NCI-H1105 treated with DMSO at 0.1 percent for 48 hours (cell line): Measurements from ENCODE around the gene EGLN1.

Source experiments
- DNase-seq: peaks from one replicate; lab custom pipeline; 2025; lab: John Stamatoyannopoulos, UW

EGLN1 gene

DNA sequence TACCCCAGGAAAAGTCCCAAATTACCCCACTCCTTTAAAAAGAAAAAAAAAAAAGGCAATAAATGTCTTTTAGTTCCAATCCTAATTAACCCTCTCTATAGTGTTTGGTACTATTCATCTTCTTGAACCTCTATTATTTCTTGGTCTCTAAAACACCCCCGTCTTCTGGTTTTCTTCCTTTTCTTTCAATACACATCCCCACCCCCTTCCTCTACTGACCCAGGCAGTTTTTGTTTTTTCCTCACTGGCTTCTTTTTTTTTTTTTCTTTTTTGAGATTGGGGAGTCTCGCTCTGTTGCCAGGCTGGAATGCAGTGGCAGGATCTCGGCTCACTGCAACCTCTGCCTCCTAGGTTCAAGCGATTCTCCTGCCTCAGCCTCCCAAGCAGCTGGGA lies 26.1 kb downstream of the EGLN1 start:
- DNase-seq: no peak

DNA sequence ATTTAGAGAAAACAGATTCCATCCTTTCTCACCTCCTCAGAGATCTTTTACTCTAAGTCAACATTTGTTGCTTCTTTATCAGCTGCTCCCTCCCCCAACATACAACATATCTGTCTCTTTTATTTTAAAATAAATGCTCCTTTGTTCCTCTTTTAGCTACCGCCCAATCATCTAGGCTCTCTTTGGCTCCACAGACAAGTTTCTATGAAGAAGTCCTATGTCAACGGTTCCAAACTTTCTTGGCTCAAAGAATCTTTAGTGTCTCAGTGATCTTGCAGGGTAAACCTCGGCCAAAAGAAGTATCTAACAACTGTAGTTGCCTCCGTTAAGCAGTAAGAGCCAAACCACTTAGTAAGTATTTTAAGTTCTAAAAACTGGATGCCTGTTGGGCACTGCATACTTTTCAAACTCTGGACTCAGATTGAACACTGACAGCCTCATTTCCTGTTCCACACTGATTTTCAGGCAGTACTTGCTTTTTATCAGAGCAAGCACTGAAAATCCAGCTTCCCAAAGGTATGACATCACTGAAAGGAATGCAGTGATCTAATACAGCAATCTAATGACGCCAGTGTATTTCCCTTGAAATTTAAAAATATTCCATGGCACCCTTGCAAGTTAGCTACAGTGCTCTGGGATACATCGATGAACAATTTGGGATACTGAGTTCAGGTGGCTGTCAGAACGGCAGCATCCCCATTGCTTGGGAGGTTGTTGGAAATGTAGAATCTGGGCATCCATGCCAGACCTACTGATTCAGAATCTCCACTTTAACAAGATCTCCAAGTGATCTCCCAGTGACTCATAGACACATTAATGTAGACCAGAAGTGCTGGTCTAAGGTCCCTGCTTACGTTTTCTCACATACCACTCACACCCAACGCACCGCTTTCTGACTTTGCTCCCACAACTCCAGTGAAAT lies 26.8 kb downstream of the EGLN1 start:
- DNase-seq: no peak

DNA sequence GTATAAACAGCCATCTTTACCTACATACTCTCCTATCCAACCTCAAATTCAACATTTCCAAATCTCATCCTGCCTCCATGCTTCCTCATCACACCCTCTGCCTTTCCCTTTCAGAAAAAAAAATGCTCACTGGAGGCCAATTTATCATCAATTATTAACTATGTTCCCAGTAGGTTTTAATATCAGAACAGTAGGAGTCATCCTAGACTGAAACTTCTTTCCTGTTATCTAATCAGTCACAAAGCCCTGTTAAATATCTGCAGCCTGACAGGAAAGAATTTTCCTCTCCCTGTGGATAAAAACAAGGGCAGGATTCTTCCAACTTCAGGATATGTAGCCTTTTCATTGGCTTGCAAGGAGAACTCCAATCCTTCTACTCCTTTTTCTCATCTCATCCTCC lies 28.4 kb downstream of the EGLN1 start:
- DNase-seq: no peak

DNA sequence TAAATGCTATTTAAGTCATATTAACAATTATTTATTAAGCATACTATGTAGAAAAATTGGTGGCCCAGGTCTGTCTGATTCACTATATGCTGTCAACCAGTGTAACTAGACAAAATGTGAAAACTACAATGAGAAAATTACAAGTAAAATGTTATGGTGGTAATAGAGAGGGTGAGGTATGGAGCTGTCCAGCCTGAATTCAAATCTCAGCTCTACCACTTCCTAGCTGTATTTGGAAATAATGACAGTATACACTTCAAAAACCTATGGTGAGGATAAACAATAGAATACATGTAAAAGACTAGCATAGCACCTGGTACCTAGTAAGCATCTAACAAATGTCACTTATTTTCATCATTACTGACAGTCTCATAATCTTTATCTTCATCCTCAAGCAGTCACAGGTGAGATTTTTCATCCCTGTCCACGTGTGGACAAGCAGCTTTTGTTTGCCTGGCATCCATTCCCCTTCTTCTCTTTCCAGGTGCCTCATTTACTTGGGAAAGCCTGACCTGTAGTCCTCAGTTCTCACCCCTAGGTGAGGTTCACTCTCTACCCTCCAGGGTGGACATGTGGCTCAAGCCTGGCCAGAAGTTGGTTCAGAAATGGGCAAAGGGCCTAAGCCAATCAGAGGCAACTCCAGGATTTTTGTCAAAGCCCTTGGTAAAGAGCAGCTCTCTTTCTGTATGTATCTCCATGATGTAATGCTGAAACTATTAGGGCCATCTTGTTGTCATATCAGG lies 29.5 kb downstream of the EGLN1 start:
- no peak for DNase-seq

DNA sequence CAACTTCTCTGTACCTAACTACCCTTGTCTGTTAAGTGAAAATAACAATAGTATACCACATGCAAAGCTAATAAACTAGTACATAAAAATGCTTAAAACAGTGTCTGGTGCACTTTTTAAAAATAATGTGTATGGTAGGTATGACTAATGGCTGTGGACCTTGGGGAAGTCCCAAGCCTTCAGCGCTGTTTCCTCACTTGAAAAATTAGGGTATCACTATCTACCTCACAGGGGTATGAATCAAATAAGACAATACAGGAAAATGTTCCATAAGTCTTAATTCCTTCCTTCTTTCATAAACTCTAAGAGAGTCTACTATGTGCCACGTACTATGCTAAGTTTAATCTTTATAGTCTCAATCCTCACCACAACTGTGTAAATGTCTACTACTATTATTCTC lies 32.0 kb downstream of the EGLN1 start:
- DNase-seq: no peak

DNA sequence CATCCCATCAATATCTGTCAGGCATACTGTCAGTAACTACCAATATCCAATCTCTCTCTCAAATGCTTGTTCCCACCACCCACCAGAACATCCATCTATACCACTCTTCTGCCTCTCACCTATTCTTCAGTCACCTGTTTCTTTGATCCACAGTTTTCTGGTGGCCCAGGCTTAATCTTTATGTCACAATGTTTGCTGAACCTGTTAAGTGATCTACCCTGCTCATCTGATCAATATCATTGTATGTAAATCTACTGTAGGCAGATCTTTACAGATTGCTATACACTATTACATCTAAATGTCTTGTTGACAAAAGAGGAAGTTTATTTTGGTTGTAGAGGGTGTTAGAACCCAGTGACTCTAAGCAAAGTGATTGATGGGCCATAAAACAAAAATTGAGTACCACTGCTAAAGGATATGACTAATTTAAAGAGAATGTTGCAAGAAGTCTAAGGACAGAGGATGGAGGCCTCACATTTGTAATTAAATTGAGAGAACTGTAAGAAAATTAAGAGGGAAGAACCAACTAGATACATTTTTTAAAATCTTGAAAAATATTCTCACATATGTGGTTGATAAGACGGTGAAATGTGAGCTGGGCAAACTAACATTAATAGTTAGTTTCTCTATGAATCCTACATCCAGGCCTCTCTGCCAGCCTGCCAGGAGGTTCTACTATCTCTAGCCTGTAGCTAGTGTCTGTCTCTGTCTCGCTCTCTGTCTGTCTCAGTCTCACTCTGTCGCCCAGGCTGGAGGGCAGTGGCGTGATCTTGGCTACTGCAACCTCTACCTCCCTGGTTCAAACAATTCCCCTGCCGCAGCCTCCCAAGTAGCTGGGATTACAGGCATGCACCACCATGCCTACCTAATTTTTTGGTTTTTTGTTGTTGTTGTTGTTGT lies 34.1 kb downstream of the EGLN1 start:
- DNase-seq: no peak

DNA sequence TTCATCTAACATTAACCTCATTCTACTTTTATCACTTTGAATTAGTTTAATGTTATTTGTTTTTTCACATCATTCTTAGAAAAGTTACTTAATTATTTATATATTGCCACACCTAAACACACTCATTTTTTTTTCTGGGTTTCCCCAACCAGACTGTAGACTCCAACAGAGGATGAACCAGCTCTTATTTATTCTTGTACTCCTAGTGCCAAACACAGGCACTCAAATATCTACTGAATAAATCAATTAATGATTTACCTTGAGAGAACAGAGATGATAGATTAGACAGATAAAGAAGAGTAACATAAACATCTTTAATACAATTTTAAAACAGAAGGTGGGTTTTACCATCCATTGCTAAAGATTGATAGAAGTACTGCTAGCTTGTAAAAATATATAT lies 35.6 kb downstream of the EGLN1 start:
- no peak for DNase-seq

DNA sequence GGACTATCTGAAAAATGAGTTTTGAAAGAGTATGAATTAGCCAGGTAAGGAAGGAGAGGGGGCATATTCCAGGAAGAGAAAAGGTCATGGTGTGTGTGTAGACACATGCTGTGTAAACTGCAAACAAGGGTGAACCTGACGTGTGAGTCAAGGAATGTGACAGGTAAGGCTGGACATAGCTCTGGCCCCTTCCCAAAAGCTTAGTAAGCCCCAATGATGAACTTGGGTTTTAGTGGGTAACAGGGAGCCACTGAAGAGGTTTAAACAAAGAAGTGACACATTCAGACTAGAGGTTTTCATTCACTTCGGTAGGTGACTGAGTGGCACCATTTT lies 36.7 kb downstream of the EGLN1 start:
- no peak for DNase-seq

DNA sequence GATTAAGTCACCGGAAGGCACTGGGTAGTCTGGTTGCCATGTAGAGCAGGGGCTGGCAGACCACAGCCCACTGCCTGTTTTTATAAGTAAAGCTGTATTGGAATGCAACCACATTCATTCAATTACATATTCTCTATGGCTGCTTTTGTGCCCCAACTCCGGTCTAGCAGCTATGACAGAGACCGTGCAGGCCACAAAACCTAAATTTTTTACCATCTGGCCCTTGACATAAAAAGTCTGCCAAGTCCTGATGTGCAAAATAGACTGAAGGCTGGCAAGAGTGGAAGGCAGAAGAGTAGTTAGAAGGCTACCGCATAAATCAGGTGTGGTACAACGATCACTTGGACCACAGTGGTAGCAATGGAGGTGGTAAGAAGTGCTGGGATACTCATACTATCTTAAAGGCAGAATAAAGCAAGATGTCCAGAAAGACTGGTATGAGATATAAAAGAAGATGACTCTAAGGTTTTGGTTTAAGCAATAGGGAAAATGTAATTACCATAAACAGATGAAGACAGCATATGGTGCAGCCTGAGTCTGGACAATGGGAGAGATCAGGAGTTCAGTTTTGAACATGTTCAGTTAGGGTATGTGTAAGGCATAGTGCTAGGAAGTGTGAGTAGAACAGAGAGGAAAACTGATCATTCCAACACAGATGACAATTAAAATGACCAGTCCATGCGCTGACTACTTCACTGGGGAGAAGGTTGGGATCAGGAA lies 37.2 kb downstream of the EGLN1 start:
- DNase-seq: no peak

DNA sequence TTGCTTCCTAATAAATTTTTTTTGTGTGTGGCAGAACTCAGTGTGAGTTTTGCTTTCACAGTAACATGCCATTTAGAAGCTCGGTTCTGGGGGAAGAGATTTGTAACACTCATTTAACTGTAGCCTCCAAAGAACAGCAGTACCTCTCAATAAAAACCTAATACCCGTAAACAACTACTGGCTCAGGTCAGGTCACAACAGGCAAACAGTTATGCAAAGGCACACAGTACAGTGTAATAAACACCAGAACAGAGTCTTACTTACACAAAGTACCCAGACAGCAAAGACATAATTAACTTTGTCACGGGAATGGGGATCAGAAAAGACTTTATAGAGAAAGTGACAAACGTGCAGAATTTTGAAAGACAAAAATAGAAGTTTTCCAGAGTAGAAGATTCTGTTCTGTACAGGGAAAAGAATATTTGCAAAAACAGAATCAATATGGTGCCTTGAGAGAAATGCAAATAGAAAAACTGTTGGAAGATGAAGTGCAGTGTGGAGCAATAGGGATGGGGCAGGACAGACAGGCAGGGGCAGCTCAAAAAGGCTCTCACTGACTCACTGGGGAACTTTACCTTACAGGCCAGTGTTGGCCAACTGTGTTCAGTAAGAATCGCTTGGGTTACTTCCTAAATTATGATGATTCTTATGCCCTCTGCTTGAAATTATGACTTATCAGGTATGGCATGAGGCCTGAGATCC lies 38.8 kb downstream of the EGLN1 start:
- no peak for DNase-seq

DNA sequence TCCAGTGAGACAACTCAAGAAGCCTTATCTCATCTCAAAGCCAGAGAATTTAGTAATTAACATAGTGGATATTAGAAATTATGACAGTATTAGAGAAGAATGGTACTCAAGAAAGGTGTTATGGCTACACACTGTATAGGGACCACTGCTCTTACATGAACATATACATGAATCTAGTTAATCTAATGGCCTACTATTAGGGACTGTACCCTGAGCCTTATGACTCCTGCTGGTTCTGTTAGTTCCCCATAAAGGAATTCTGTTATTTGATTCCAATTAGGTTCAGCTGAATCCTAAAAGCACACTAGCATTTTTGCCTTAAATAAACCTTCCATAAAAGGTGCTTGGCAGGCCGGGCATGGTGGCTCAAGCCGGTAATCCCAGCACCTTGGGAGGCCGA lies 39.7 kb downstream of the EGLN1 start:
- no peak for DNase-seq

DNA sequence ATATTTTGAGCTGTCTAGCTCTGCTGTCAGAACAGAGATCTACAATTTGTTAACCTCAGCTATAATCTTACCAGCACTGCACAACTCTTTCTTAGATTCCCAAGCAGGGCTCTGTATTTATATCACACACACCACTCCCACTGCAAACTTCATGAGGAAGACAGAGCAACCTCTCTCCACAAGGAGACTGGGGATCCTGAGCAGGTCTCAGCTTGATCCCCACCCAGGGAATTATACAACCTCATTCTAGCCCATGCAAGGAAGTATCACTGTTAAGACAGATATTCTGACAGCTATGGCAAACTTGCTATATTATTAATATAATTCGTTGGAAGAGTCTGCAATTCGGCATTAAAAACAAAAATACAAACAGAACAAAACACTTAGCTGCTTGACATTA lies 40.4 kb downstream of the EGLN1 start:
- DNase-seq: no peak

DNA sequence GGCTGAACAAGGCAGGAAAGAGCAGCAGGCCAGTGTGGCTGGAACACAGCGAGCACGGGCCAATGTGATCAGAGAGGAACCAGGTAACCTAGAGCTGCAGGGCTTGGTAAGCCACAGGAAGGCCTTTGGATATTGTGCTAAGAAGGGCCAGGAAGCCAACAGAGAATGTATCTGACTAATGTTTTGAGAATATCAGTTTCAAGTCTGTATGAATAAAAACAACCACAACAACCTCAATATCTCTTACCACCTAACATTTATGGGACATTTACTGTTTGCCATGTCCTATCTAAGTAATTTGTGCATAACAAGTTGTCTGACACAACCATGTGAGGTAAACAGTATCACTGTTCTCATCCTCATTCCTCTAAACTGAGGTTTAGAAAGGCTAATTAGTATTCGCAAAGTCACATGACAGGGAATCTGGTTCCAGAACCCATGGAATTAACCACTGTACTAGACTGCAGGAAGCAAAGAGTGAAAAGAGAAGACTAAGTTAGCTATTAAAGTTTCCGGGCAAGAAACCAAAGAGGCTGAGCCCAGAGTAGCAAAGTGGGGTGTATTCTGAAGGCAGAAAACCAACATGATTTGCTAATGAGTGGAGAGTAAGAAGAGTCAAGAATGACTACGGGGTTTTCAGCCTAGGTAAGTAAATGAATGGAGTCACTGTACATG lies 45.1 kb downstream of the EGLN1 start:
- DNase-seq: no peak

DNA sequence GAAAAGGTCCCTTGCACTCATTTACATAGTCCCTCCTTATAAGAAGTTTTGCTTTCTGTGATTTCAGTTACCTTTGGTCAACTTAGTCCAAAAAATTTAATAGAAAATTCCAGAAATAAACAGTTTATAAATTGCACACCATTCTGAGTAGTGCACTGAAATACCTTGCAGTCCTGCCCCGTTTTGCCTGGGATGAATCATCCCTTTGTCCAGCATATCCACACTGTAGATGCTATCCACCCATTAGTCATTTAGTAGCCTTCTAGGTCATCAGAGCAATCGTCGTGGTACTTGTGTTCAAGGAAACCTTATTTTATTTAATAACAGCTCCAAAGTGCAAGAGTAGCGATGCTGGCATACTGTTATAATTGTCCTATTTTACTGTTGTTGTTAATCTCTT lies 46.0 kb downstream of the EGLN1 start:
- no peak for DNase-seq

DNA sequence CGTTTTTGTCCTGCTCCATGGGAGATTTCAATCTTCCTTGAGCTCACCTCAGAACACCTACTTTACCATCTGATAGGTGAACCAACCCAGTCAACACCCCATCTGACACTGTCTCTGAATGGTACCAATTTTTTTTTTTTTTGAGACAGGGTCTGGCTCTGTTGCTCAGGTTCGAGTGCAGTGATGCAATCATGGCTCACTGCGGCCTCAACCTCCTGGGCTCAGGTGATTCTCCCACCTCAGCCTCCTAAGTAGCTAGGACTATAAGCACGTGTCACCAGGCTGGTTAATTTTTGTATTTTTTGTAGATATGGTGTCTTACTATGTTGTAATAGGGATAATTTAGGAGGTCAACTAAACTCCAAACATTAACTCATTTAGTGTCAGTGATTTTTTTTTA lies 47.7 kb downstream of the EGLN1 start:
- no peak for DNase-seq

DNA sequence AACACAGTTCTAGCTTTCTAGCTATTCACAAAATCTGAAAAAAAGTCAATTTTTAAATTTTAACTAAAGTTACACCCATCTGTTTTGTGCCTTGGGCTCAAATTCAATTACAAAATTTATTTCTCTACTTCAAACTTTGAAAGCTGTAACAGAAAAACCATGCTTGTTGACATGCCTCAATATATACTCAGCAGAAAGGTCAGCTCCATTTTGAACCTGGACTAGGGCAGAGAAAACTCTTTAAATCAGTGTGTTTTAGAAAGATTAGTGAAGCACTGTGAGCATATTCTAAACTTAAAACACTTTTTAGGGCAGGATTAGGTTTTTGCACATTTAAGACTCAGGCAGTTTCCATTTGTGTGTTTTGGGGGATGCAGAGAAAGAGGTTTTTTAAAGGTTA lies 49.6 kb downstream of the EGLN1 start:
- DNase-seq: no peak

DNA sequence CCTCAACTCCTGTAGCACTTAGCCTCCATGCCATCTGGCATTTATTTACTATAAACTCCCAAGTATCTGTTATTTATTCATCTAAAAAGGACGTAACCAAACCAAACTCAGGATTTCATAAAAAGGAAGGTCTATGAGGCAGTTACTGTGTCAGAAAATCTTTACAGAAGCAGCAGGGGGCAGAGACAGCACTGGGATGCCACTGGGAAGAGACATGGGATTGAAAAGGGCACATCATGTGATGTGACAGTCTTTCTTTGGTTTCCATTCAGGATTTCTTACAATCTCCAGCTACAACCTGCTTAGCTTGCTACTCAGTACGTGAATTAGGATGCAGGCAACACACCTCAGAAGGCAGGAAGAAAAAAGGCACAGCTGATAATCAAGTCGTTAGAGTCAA lies 52.8 kb downstream of the EGLN1 start:
- DNase-seq: no peak

DNA sequence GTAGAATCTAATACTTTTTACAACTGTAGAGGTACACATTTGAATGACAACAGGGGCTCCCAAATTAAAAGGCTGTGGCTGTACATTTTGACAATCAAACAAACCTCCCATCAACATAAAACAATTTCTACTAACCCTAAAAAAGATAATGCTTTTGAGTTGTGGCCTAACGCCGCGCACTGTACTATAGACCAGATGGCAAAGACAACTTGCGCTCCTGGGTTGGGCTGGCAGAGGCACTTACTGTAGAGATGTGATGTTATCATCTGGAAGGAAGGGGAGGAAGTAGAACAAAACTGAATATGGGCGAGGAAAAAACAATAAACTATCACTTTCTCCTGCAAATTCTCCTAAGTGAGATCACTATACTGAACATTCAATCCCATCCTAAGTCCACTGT lies 57.9 kb downstream of the EGLN1 start:
- no peak for DNase-seq

DNA sequence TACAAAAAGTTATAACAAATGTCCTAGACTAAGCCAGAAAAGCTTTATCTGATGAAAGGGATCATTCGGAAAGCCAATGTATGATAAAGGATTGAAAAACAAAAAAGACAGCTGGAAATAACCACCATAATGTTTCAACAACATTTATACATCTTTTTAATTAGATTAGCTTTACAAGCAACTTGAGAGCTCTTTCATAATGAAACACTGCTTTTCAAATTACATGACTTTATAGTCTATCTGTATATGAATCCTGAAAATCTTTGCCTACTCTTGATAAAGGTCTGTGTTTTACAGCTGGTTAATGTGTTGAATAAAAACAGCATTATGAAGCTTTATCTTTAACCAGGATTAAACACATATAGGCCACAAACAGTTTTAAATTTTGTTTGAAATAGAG lies 58.5 kb downstream of the EGLN1 start:
- no peak for DNase-seq

DNA sequence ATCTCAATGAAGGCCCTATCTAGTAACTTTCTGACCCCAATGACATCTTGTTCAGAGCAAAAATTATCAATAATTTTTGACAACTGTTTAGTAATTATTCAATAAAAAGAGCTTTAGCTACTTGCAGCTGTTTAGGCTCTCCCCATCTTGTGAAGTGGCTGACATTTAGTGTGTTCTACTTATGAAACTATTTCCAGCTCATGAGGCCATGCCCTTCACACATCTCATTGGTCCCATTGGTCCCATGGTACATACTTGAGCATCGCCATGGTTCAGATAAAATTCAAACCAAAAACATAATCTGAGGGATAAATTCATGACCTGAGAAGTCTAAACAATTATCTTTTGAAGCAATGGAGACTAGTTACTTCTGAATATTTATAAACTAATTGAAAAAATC lies 59.8 kb downstream of the EGLN1 start:
- no peak for DNase-seq

DNA sequence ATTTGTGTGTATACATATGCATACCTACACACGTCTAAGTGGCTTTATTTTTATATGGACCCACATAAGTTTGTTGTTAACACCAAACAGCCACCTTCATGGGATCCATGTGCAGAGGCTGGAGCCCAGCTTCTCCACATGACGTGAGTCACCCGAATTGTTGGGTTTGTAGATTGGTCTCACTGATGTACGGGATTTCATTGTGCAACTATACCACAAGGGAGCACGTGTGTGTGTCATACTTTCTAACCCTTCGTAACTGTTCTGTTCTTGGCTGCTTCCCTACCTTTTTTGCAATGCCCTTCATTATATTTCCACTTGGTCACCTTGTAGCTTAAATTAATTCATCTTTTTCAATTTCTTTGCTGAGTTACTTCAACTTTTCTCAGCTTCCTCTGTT lies 63.0 kb downstream of the EGLN1 start:
- no peak for DNase-seq
